ENCODE data around the gene UBLCP1. TPM values are rescaled to one million over a fixed set of nuclear protein-coding genes. Genes with fewer than 3 reads are reported as not detected.
"Not testable (repeated sequence)": the region's sequence is repeated elsewhere in the genome, so short reads cannot be mapped to it uniquely, and the experiment has no call there.

UBLCP1 gene
- total RNA-seq, 4 donors from 2014 or later: 17.7 to 20.9 (median 18.8) TPM

GRCh38 chr5:159227452-159227851 lies 35.6 kb upstream of the UBLCP1 start:
- Histone ChIP-seq H3K27me3 (no peaks in the 10 kb centered on the region), H3K4me3 (no peak overlapping the region), H3K9me3 (no peaks in the 10 kb centered on the region), H3K4me1 (peaks cover 10% of the 10 kb centered on the region), H3K27ac (no peak overlapping the region), H3K36me3 (no peaks in the 10 kb centered on the region)
- 64% methylated on average over 3 of the region's 3 CpGs for WGBS
- no peak for DNase-seq (ENCODE audit: low spot score in 2 of 2)
- TF ChIP-seq EP300 (IDR thresholded peaks at IDR 0.05): no peak

DNA sequence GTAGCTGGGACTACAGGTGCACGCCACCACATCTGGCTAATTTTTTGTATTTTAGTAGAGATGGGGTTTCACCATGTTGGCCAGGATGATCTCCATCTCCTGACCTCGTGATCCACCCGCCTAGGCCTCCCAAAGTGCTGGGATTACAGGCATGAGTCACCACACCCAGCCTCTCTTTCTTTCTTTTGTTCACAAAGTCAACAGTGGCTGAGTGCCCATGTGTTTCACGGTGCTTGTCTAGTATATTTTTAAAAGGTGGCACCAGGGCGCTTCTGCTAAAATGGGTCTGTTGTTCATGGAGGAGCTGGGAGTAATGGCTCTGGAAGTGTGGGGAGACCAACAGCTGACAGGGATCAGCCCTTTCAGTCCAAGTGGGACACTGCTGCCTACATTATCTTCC lies 35.0 kb upstream of the UBLCP1 start:
- H3K36me3 ChIP-seq; H3K27me3 ChIP-seq; DNase-seq (ENCODE audit: low spot score in 2 of 2); H3K4me3 ChIP-seq; H3K27ac ChIP-seq; H3K9me3 ChIP-seq: not testable (repeated sequence)
- whole genome bisulfite sequencing: 52% methylated on average over 5 of the region's 5 CpGs
- peaks cover 10% of the 10 kb centered on the region for H3K4me1 ChIP-seq

DNA sequence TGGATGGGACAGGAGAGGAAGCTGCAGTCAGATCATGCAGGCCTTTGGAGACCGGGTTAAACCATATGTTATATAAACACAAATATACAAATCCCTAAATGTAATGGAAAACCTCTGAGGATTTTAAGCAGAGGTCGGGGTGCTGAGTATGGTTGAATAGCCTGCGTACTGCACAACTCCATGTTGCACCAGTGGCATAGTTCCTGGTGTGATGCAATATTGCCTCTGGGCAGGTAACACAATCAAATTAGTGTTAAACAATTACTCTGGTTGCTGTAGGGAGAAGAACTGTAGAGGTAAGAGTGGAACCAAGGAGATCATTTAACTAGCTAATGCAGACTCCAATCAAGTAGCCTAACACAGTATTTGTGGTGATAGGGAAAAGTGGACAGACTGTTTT lies 32.4 kb upstream of the UBLCP1 start:
- Histone ChIP-seq H3K27me3 (no peaks in the 10 kb centered on the region), H3K4me1 (peaks cover 10% of the 10 kb centered on the region), H3K36me3 (no peaks in the 10 kb centered on the region), H3K27ac (no peak overlapping the region), H3K9me3 (no peaks in the 10 kb centered on the region), H3K4me3 (no peak overlapping the region)
- TF ChIP-seq POLR2A (IDR thresholded peaks at IDR 0.05): no peak
- TF ChIP-seq EP300 (IDR thresholded peaks at IDR 0.05): no peak
- DNase-seq (ENCODE audit: low spot score in 2 of 2): no peak
- 64% methylated on average over 3 of the region's 3 CpGs for WGBS

GRCh38 chr5:159231167-159231566 lies 31.9 kb upstream of the UBLCP1 start:
- H3K4me1 ChIP-seq: peaks cover 10% of the 10 kb centered on the region
- TF ChIP-seq POLR2AphosphoS5 (IDR thresholded peaks at IDR 0.05): no peak
- TF ChIP-seq POLR2A (IDR thresholded peaks at IDR 0.05): no peak
- no peak for TF ChIP-seq EP300 (IDR thresholded peaks at IDR 0.05)
- TF ChIP-seq, protein P1, sequence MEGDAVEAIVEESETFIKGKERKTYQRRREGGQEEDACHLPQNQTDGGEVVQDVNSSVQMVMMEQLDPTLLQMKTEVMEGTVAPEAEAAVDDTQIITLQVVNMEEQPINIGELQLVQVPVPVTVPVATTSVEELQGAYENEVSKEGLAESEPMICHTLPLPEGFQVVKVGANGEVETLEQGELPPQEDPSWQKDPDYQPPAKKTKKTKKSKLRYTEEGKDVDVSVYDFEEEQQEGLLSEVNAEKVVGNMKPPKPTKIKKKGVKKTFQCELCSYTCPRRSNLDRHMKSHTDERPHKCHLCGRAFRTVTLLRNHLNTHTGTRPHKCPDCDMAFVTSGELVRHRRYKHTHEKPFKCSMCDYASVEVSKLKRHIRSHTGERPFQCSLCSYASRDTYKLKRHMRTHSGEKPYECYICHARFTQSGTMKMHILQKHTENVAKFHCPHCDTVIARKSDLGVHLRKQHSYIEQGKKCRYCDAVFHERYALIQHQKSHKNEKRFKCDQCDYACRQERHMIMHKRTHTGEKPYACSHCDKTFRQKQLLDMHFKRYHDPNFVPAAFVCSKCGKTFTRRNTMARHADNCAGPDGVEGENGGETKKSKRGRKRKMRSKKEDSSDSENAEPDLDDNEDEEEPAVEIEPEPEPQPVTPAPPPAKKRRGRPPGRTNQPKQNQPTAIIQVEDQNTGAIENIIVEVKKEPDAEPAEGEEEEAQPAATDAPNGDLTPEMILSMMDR (IDR thresholded peaks at IDR 0.05): no peak
- H3K27ac ChIP-seq: no peak overlapping the region
- H3K36me3 ChIP-seq: no peaks in the 10 kb centered on the region
- 96% methylated on average over 2 of the region's 2 CpGs for WGBS
- DNase-seq (ENCODE audit: low spot score in 2 of 2): no peak
- no peaks in the 10 kb centered on the region for H3K9me3 ChIP-seq
- no peak overlapping the region for H3K4me3 ChIP-seq
- no peaks in the 10 kb centered on the region for H3K27me3 ChIP-seq

DNA sequence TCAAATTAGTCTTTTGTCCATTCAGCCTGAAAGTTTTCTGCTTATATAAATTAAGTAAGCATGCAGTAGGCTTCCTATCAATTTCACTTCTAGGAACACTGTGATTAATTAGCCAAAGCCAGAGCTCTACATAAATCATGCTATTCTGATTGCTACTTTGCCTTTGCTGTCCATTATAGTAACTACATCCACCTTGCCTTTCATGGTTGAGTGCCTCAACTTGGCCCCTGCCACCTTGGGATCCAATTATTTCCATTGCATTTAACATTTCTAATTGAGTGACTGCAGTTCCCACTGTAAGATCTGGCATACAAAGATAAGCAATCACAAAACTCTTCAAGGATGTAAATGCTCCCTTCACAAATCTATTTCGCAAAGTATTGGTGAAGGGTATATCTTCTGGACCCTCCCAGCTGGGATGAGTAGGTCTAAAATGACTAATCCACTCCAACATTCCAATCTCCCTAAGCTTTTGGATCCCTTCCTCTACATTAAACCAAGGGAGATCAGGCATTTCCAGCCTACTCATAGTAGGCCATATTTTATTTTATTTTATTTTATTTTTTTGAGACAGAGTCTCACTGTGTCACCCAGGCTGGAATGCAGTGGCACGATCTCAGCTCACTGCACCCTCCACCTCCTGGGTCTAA lies 27.1 kb upstream of the UBLCP1 start:
- H3K36me3 ChIP-seq; H3K4me1 ChIP-seq; DNase-seq (ENCODE audit: low spot score in 2 of 2); H3K9me3 ChIP-seq; H3K27me3 ChIP-seq; H3K27ac ChIP-seq; H3K4me3 ChIP-seq: not testable (repeated sequence)
- 96% methylated on average over 2 of the region's 2 CpGs for WGBS

- H3K27ac ChIP-seq: no peak overlapping the region
- no peak overlapping the region for H3K4me3 ChIP-seq
- no peaks in the 10 kb centered on the region for H3K9me3 ChIP-seq
- TF ChIP-seq POLR2AphosphoS5 (IDR thresholded peaks at IDR 0.05) (no peak), POLR2A (IDR thresholded peaks at IDR 0.05) (no peak)
- H3K27me3 ChIP-seq: no peaks in the 10 kb centered on the region
- H3K36me3 ChIP-seq: no peaks in the 10 kb centered on the region
- 79% methylated on average over 4 of the region's 4 CpGs for WGBS
- DNase-seq (ENCODE audit: low spot score in 2 of 2): no peak
- H3K4me1 ChIP-seq: no peaks in the 10 kb centered on the region
These were observed 22.7 kb upstream of the UBLCP1 start for GRCh38 chr5:159240301-159240870.

DNA sequence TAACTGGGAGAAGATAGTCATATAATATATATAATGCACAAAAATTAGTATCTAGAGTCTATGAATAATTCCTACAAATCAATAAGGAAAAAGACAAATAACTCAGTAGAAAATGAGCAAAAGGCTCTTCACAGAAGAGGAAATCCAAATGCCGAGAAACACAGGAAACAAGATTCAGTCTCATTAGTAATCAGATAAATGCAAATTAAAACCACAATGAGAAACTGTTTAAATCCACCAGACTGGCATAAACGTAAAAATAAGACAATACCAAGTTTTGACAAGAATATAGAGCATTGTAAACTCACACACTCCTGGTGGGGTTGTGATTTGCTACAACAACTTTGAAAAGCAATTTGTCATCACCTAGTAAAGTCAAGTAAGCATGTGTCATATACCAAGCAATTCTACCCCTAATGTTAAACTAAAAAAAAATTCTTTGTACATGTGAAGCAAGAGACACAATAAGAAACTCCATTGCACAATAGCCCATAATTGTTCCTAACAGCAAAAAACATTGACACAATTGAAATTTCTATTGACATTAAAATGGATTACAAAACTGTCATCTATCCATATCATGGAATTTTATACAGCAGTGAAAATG lies 21.0 kb upstream of the UBLCP1 start:
- Histone ChIP-seq H3K27ac (no peak overlapping the region), H3K27me3 (no peaks in the 10 kb centered on the region), H3K36me3 (no peaks in the 10 kb centered on the region), H3K4me3 (no peak overlapping the region), H3K9me3 (no peaks in the 10 kb centered on the region), H3K4me1 (no peaks in the 10 kb centered on the region)
- 49% methylated on average over 2 of the region's 2 CpGs for WGBS
- no peak for TF ChIP-seq POLR2A (IDR thresholded peaks at IDR 0.05)
- TF ChIP-seq EP300 (IDR thresholded peaks at IDR 0.05): no peak
- TF ChIP-seq POLR2AphosphoS5 (IDR thresholded peaks at IDR 0.05): no peak
- TF ChIP-seq, protein P1 (IDR thresholded peaks at IDR 0.05): no peak
- no peak for DNase-seq (ENCODE audit: low spot score in 2 of 2)
